ENCODE data around the gene NPTX1.

GRCh38 chr17:80444644-80444979 is 31.8 kb downstream of the NPTX1 start:
- TF ChIP-seq, protein P1, sequence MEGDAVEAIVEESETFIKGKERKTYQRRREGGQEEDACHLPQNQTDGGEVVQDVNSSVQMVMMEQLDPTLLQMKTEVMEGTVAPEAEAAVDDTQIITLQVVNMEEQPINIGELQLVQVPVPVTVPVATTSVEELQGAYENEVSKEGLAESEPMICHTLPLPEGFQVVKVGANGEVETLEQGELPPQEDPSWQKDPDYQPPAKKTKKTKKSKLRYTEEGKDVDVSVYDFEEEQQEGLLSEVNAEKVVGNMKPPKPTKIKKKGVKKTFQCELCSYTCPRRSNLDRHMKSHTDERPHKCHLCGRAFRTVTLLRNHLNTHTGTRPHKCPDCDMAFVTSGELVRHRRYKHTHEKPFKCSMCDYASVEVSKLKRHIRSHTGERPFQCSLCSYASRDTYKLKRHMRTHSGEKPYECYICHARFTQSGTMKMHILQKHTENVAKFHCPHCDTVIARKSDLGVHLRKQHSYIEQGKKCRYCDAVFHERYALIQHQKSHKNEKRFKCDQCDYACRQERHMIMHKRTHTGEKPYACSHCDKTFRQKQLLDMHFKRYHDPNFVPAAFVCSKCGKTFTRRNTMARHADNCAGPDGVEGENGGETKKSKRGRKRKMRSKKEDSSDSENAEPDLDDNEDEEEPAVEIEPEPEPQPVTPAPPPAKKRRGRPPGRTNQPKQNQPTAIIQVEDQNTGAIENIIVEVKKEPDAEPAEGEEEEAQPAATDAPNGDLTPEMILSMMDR (IDR thresholded peaks at IDR 0.05), result no peak
- no peak for TF ChIP-seq POLR2A (IDR thresholded peaks at IDR 0.05)

All from adrenal gland (tissue), 5 donors.